Measurements from ENCODE around the gene RPP14. TPM values are rescaled to one million over a fixed set of nuclear protein-coding genes. Genes with fewer than 3 reads are reported as not detected.
A peak's percentile ranks its signal among the peaks of the same experiment; 100 is the strongest.
"Not testable (repeated sequence)": the region's sequence is repeated elsewhere in the genome, so short reads cannot be mapped to it uniquely, and the experiment has no call there.

RPP14 gene
- total RNA-seq, 1 experiment from 2014 or later: 12.0 TPM

DNA sequence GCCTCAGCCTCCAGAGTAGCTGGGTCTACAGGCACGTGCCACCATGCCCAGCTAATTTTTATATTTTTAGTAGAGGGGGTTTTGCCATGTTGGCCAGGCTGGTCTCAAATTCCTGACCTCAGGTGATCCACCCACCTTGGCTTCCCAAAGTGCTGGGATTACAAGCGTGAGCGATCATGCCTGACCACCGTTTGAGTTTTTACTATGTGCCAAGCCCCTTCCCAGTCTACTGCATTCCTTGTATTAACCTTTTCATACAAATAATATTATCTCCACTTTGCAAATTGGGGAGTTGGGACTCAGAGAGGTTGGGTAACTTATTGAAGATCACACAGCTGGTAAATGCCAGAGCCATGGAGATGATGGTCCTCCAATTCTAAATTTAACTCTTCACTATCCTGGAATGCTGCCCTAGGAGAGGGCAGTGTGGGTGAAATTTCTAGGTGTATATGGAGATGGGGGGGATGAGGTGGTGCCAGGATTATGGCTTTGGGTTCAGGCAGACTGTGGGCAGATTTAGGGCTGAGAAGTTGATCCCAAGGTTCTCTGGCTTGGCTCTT is 25.6 kb downstream of the RPP14 start:
- DNase-seq (ENCODE audit: low spot score): no peak

DNA sequence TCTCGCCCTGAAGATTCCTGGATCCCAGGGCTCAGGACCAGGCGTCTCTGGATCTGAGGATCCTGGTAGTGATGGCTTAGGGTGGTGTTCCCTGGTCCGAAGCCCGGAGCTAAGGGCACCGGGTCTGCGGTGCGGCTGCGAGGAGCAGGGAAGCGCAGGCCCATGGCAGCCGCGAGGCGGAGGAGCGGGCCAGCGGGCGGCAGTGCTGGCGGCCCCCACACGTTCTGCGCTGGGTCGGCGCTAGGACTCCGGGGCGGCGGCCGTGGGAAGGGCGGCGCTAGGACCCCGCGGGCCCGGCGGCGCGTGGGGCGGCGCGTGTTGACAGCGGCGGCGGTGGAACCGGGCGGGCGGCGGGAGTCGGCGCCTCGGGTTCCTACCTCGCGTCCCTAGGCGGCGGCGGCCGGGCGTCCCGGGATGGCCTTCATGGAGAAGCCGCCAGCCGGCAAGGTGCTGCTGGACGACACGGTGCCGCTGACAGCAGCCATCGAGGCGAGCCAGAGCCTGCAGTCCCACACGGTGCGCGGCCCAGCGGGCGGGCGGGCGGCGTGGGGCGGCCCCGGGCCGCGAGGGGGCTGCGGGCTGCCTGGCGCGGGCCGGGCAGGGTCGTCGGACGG is 26.6 kb downstream of the RPP14 start, which contains the start of gene PXK:
Gene PXK (plus strand): TSS at position 318 of the 614 bp plus-strand sequence. CDS start 97 bp downstream, at position 415.
- peak; percentile 28 for DNase-seq (ENCODE audit: low spot score)

DNA sequence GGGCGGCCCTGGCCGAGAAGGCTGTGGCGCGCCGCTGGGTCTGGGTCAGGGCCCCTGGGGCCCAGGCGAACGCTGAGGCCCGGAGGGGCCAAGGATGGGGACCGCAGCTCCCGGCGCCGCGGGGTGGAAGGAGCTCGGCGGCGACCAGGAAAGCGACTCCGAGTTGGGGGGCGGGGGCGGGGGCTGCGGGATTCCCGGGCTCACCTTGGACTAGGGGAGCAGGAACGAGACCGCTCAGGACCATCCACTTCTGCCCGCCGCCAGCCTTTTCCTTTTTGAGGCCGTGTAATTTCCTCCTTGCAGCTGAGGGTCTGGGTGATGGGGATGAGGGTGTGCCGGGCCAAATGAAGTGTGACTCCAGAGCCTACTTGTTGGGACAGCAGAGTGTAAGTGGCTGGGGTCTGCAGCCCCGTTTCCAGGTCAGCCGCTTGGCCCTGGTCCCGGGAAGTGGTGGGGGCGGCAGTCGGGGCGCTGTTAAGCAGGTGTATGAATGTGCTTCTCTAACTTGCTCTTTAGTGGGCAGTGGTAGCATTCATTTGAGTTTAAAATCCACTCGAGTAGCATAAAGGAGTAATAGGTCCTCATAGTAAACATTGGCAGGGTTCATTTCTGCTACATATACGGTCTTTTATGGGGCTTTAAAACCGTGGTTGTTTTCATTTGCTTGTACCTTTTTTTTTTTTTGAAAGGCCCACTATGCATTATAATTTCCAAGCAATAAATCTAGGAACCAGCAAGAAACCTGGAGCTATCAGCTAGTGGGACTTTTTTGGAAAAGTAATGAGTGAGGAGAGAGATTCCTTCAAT is 27.4 kb downstream of the RPP14 start:
- peak; percentile 18 for DNase-seq (ENCODE audit: low spot score)

- no peak for DNase-seq (ENCODE audit: low spot score)
Observed at GRCh38 chr3:58334013-58334321, 27.9 kb downstream of the RPP14 start.

DNA sequence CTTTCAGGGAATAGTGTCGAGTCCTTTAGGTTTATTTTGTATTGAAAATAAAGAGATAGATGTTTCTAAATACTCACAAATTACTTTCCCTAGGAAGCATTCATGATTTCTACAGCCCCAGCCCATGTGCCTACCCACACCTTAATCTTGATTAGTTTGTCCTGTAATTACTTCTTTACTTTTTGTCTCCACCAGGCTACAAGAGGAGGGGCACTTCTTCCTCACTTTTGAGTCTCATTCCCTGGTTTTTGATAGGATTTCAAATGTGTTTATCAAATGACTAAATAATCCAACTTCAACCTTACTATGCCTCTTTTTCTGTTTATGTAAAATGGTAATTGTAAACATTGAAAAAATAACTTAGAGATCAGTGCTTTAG is 28.4 kb downstream of the RPP14 start:
- DNase-seq (ENCODE audit: low spot score): no peak

- no peak for DNase-seq (ENCODE audit: low spot score)
Observed at GRCh38 chr3:58335652-58335947, 29.6 kb downstream of the RPP14 start.

DNA sequence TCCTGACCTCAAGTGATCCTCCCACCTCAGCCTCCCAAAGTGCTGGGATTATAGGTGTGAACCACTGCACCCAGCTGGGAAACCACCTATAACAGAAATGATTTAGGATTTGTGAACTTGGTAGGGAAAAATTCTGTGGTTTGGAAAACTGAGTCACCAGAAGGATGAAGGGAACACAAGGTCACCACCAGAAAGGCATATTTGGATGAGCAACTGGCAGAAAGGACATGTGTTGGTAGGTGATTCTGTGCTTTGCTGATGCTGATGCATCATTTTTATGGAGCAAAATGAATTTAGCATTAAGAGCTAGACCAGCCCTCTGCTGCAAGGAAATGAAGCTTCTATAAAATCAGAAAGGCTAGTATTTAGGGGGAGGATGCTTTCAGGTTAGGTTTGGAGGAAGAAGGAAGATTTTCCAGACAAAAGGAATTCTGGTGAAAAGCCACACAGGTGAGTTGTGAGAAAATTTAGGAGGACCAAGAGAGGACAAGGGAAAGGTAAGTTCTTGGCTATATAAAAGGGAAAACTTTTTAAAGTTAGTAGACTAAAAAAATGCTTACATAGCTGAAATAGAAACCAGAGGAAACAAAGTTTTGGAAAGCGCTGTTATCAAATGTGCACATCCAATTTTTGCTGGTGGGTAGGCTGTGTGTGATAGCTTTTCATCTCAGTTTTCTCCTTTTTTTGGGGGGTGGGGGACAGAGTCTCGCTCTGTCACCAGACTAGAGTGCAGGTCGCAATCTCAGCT is 30.3 kb downstream of the RPP14 start:
- DNase-seq (ENCODE audit: low spot score): no peak

- no peak for DNase-seq (ENCODE audit: low spot score)
Observed at GRCh38 chr3:58337190-58337589, 31.1 kb downstream of the RPP14 start.

DNA sequence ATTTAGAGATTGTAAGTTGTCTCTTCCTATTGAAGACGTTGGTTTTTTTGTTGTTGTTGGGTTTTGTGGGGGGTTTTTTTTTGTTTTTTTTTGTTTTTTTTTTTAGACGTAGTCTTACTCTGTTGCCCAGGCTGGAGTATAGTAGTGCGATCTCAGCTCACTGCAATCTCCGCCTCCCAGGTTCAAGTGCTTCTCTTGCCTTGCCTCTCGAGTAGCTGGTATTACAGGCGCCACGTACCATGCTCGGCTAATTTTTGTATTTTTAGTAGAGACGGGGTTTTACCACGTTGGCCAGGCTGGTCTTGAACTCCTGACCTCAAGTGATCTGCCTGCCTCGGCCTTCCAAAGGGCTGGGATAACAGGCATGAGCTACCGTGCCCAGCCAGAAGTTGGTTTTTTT is 33.1 kb downstream of the RPP14 start:
- not testable (repeated sequence) for DNase-seq (ENCODE audit: low spot score)

- no peak for DNase-seq (ENCODE audit: low spot score)
Observed at GRCh38 chr3:58340594-58341244, 34.7 kb downstream of the RPP14 start.

DNA sequence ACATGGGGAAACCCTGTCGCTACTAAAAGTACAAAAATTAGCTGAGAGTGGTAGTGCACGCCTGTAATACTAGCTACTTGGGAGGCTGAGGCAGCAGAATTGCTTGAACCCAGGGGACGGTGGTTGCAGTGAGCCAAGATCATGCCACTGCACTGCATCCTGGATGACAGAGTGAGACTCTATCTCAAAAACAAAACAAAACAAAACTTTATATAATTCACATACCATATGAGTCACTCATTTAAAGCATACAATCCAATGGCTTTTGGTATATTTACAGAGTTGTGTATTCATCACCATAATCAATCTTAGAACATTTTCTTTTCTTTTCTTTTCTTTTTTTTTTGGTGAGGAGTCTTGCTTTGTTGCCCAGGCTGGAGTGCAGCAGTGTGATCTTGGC is 35.3 kb downstream of the RPP14 start:
- DNase-seq (ENCODE audit: low spot score): no peak

- no peak for DNase-seq (ENCODE audit: low spot score)
Observed at GRCh38 chr3:58342676-58343075, 36.6 kb downstream of the RPP14 start.

- no peak for DNase-seq (ENCODE audit: low spot score)
Observed at GRCh38 chr3:58345457-58345856, 39.4 kb downstream of the RPP14 start.

DNA sequence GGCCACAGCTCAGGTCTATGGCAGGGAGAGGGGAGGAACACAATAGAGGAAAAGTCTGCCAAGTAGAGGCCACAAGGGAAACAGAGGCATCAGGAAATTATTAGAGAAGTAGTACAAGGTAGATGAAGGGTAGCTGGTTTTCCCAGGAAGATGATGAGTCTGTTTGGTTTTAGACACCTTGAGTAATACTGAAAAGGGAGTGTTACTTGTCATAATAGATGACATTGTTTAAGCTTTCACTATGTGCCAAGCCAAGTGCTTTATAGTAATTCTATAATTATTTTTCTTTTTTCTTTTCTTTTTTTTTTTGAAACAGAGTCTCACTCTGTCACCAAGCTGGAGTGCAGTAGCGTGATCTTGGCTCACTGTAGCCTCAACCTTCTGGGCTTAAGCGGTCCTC is 40.3 kb downstream of the RPP14 start:
- no peak for DNase-seq (ENCODE audit: low spot score)

DNA sequence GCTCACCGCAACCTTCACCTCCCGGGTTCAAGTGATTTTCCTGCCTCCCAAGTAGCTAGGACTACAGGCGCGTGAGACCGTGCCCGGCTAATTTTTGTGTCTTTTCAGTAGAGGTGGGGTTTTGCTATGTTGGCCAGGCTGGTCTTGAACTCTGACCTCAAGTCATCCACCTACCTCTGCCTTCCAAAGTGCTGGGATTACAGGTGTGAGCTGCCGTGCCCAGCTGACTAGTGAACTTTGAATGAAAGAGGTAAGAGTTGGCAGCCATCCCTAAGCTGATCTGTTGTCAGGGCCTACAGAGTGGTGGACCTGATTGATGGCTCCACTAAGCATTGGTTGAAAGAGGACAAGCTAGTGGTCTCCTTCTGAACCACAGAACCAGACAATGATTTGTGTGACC is 41.9 kb downstream of the RPP14 start:
- no peak for DNase-seq (ENCODE audit: low spot score)

DNA sequence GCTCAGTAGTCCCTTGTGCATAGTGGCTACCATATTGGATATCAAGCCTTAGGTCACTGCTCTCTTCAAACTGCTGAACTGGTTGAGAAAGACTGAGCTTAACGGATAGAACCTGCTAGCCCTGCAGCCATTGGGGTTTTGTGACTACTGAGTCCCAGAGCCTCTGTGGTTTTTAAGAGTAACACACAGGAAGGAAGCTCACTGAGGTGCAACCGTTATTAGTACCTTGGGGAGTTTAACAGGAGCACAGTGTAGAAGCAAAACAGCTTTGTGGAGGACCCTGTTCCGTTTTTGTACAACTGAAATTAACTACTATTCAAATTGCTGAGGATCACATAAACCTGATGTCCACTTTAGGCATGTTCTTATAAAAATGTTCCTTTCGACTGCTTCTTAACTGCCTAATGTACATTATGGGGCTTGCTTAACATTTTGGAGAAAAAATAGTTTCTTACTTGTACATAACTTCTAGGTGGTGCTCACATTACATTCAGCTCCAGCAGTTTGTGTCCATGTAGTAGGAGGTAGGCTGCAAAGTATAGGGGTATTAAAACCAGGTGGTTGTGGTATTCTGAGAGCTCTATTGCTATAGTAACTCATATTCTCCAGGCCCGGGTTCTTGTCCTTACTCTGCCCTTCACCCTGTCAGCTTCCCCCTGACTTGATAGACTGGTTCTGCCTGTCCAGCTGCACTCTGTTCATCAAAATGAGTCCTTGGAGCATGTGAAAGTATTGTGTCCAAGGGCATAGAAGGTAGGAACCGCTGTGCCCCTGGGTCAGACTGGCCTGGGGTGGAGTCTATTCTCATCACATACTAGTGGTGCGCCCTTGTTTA is 44.0 kb downstream of the RPP14 start:
- DNase-seq (ENCODE audit: low spot score): no peak

DNA sequence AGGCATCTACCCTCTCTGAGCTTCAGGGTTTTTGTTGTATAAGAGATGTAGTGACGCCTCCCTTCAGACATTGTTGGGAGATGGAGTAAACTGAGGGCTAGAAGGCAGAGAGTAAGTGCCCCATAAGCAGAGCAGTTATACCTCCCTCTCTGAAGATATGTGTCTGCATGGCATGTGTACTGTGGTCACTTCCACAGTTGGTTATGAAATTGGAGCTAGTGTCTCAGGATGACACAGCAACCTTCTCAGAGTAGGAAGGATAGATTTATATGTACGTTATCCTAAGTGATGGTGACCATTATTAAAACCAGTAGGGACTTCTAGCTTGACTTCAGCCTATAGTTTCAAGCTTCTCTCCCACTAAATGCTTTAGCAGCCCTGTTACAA is 44.6 kb downstream of the RPP14 start:
- peak; percentile 61 for DNase-seq (ENCODE audit: low spot score)

GRCh38 chr3:58351920-58352319 is 45.9 kb downstream of the RPP14 start:
- no peak for DNase-seq (ENCODE audit: low spot score)

DNA sequence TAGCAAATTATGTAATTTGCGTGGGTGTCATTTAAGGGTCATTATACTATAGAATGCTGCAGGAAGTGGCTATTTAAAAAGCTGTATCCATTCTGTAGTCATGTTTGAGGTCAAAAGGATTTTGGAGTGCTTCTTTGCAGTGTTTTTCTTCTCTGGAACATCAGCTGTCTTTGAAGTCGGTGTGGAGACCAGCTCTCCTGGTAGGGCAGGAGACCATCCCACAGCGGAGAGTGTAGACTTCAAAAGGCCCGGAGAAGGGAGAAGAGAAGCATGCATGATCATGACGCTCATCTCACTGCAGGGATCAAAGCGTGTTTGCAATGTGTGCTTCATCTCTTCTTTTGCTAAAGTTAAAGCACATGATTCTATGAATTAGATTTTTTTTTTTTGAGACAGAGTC is 46.6 kb downstream of the RPP14 start:
- DNase-seq (ENCODE audit: low spot score): no peak

- DNase-seq (ENCODE audit: low spot score): no peak
Observed at GRCh38 chr3:58353722-58354553, 47.9 kb downstream of the RPP14 start.

Data from H4 (cell line).